Measurements from ENCODE around the gene FMN2. TPM values are rescaled to one million over a fixed set of nuclear protein-coding genes. Genes with fewer than 3 reads are reported as not detected.

FMN2 gene
- total RNA-seq, 4 donors from 2014 or later = 0.11 to 0.89 TPM; not detected in 2

DNA sequence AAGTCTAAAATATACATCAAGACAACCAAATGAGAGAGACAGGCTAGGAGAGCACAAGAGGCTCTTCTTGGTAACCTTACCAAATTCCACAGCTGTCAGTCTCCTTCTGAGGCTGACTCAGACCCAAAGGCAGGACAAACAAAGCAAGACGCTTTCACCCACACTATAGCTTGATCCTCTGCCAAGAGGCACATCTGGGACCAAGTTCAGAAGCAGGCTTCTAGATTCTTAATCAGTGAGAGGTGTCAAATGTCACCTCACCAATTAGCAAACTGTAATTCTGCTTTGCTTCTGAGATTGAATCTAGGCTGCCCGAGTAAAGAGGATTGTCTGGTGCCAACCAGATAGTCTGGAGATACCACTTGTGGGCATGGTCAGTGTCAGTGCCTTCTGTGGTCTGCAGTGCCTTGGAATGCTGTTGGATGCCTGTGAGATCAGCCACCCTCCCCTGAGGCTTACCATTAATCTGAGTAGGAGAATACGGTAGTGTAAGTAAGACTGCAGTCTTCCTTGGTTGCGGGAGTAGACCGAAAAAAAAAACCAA is 151.0 kb downstream of the FMN2 start:
- DNase-seq (ENCODE audit: low spot score in 2 of 2) = no peak
- WGBS = 60% methylated on average over 5 of the region's 5 CpGs

DNA sequence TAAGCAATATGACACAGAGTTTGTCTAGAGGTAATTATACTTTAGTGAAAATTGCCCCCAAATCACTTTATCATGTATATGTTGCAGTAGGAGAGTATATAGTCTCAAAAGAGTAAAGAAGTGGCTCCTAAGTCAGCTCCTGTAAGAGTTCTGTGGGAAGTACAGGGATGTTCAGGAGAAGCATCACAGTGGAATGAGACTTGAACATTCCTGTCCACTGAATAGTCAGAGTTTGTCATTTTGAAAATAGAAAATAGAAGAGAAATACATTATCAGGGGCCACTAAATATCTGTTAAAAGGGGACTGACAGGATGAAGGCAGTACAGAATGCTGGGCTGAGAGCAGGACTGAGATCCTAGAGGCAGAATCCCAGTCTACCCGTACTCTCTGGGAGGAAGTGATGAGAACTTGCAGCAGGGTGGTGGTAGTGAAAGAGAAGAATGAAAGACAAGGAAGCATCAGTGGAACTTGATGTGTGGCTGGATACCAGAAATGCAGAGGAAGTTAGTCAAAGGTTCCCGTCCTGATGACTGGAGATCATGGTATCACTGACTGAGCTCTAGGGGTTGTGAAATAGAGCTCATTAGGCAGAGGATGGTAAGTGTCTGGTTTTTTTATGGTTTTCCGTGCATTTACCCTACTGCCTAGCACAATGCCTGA is 153.4 kb downstream of the FMN2 start:
- no peaks in the 10 kb centered on the region for H3K4me1 ChIP-seq
- H3K27me3 ChIP-seq = no peaks in the 10 kb centered on the region
- TF ChIP-seq POLR2AphosphoS5 (IDR thresholded peaks at IDR 0.05) = no peak
- TF ChIP-seq EP300 (IDR thresholded peaks at IDR 0.05) = no peak
- TF ChIP-seq, protein P1, sequence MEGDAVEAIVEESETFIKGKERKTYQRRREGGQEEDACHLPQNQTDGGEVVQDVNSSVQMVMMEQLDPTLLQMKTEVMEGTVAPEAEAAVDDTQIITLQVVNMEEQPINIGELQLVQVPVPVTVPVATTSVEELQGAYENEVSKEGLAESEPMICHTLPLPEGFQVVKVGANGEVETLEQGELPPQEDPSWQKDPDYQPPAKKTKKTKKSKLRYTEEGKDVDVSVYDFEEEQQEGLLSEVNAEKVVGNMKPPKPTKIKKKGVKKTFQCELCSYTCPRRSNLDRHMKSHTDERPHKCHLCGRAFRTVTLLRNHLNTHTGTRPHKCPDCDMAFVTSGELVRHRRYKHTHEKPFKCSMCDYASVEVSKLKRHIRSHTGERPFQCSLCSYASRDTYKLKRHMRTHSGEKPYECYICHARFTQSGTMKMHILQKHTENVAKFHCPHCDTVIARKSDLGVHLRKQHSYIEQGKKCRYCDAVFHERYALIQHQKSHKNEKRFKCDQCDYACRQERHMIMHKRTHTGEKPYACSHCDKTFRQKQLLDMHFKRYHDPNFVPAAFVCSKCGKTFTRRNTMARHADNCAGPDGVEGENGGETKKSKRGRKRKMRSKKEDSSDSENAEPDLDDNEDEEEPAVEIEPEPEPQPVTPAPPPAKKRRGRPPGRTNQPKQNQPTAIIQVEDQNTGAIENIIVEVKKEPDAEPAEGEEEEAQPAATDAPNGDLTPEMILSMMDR (IDR thresholded peaks at IDR 0.05) = no peak
- TF ChIP-seq POLR2A (IDR thresholded peaks at IDR 0.05) = no peak
- H3K36me3 ChIP-seq = no peaks in the 10 kb centered on the region
- H3K4me3 ChIP-seq = no peak overlapping the region
- no peak for DNase-seq (ENCODE audit: low spot score in 2 of 2)
- peaks cover 9% of the 10 kb centered on the region for H3K9me3 ChIP-seq
- no peak overlapping the region for H3K27ac ChIP-seq
- 83% methylated on average over 3 of the region's 3 CpGs for WGBS

More for the DNA sequence above, 151.0 kb downstream of the FMN2 start:
- no peaks in the 10 kb centered on the region for H3K36me3 ChIP-seq
- H3K27ac ChIP-seq = no peak overlapping the region
- no peak overlapping the region for H3K4me3 ChIP-seq
- H3K9me3 ChIP-seq = no peaks in the 10 kb centered on the region
- no peaks in the 10 kb centered on the region for H3K4me1 ChIP-seq
- no peaks in the 10 kb centered on the region for H3K27me3 ChIP-seq
- TF ChIP-seq EP300 (IDR thresholded peaks at IDR 0.05) = no peak
- TF ChIP-seq, protein P1 (IDR thresholded peaks at IDR 0.05) = no peak
- no peak for TF ChIP-seq POLR2A (IDR thresholded peaks at IDR 0.05)
- TF ChIP-seq POLR2AphosphoS5 (IDR thresholded peaks at IDR 0.05) = no peak

- DNase-seq (ENCODE audit: low spot score in 2 of 2) = no peak
- H3K4me1 ChIP-seq = no peaks in the 10 kb centered on the region
- H3K4me3 ChIP-seq = no peak overlapping the region
- H3K27ac ChIP-seq = no peak overlapping the region
- TF ChIP-seq POLR2AphosphoS5 (IDR thresholded peaks at IDR 0.05) (no peak), EP300 (IDR thresholded peaks at IDR 0.05) (no peak), POLR2A (IDR thresholded peaks at IDR 0.05) (no peak)
- TF ChIP-seq, protein P1 (IDR thresholded peaks at IDR 0.05) = no peak
- WGBS = 93% methylated on average over 6 of the region's 6 CpGs
- H3K36me3 ChIP-seq = no peaks in the 10 kb centered on the region
- peaks cover 9% of the 10 kb centered on the region for H3K9me3 ChIP-seq
- H3K27me3 ChIP-seq = no peaks in the 10 kb centered on the region
Observed at GRCh38 chr1:240245629-240246020, 153.9 kb downstream of the FMN2 start.

GRCh38 chr1:240247899-240248298 is 156.2 kb downstream of the FMN2 start:
- H3K4me3 ChIP-seq = no peak overlapping the region
- no peaks in the 10 kb centered on the region for H3K27me3 ChIP-seq
- no peaks in the 10 kb centered on the region for H3K36me3 ChIP-seq
- 79% methylated on average over 3 of the region's 3 CpGs for WGBS
- H3K4me1 ChIP-seq = no peaks in the 10 kb centered on the region
- no peak overlapping the region for H3K27ac ChIP-seq
- peaks cover 9% of the 10 kb centered on the region for H3K9me3 ChIP-seq
- TF ChIP-seq, protein P1 (IDR thresholded peaks at IDR 0.05) = no peak
- TF ChIP-seq POLR2A (IDR thresholded peaks at IDR 0.05) = no peak
- TF ChIP-seq EP300 (IDR thresholded peaks at IDR 0.05) = no peak
- no peak for TF ChIP-seq POLR2AphosphoS5 (IDR thresholded peaks at IDR 0.05)
- DNase-seq (ENCODE audit: low spot score in 2 of 2) = no peak

DNA sequence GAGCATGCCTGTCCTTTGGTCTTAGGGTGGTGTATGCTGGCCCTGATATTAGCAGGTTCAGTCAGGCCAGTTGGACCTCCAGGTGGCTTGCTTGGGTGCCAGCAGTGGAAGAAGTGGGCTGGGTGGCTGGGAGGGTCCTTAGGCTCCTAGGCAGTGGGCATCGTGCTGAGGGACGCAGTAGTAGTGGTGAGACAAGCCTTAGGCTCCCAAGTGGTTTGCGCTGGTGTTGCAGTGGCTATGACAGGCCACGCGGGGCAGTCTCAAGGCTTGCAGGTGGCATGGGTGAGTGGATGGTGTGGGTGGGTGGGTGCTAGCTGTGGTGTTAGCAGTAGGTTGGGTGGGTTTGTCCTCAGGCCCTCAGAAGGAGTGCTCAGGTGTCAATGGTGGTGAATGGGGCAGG is 162.3 kb downstream of the FMN2 start:
- Histone ChIP-seq H3K4me1 (no peaks in the 10 kb centered on the region), H3K9me3 (peaks cover 13% of the 10 kb centered on the region), H3K27me3 (no peaks in the 10 kb centered on the region), H3K27ac (no peak overlapping the region), H3K4me3 (no peak overlapping the region), H3K36me3 (no peaks in the 10 kb centered on the region)
- TF ChIP-seq POLR2A (IDR thresholded peaks at IDR 0.05) (no peak), POLR2AphosphoS5 (IDR thresholded peaks at IDR 0.05) (no peak), EP300 (IDR thresholded peaks at IDR 0.05) (no peak)
- TF ChIP-seq, protein P1 (IDR thresholded peaks at IDR 0.05) = no peak
- WGBS = 96% methylated on average over 5 of the region's 5 CpGs
- DNase-seq (ENCODE audit: low spot score in 2 of 2) = no peak
